Spleen (tissue), 11 donors: ENCODE results near the gene SLC37A3. TPM values are rescaled to one million over a fixed set of nuclear protein-coding genes. Genes with fewer than 3 reads are reported as not detected.

Experiments used
- DNase-seq: peaks from one replicate; pipeline ENCODE4 v3.0.0-alpha.2; 2020
- H3K27ac ChIP-seq, 8 donors: fragments of 200-600 bp; sonication (generic) in 7 of 8; 1 replicate in 4 of 8; 2 replicates in 4 of 8; pipeline versions ENCODE4 v1.5.0 to v1.8.0; 2016 to 2021; ENCODE audit warnings: inconsistent platforms in 4 of 8, mild to moderate bottlenecking in 4 of 8, moderate library complexity in 1 of 8
- H3K27me3 ChIP-seq, 7 donors: fragments of 200-600 bp; sonication (generic) in 6 of 7; replicated peaks in 1 of 7; 1 replicate in 4 of 7; 2 replicates in 3 of 7; pipeline versions ENCODE4 v1.5.0 to v1.8.0; 2016 to 2021; ENCODE audit warnings: inconsistent platforms in 3 of 7, mild to moderate bottlenecking in 1 of 7
- H3K36me3 ChIP-seq, 6 donors: fragments of 200-600 bp; sonication (generic) in 5 of 6; 1 replicate in 4 of 6; 2 replicates in 2 of 6; pipeline versions ENCODE4 v1.5.0 to v1.8.0; 2016 to 2021; ENCODE audit warnings: inconsistent platforms in 2 of 6
- H3K4me1 ChIP-seq, 6 donors: fragments of 200-600 bp; sonication (generic) in 5 of 6; 1 replicate in 3 of 6; 2 replicates in 3 of 6; pipeline versions ENCODE4 v1.5.0 to v1.8.0; 2016 to 2021; ENCODE audit warnings: inconsistent platforms in 3 of 6
- H3K4me3 ChIP-seq, 8 donors: fragments of 200-600 bp; sonication (generic) in 7 of 8; 1 replicate in 4 of 8; 2 replicates in 4 of 8; pipeline versions ENCODE4 v1.5.0 to v1.8.0; 2016 to 2021; ENCODE audit warnings: inconsistent platforms in 4 of 8, mild to moderate bottlenecking in 4 of 8, moderate library complexity in 2 of 8
- H3K9me3 ChIP-seq, 8 donors: fragments of 200-600 bp; sonication (generic) in 7 of 8; 1 replicate in 4 of 8; 2 replicates in 4 of 8; pipeline versions ENCODE4 v1.5.0 to v1.8.0; 2016 to 2021; ENCODE audit warnings: inconsistent platforms in 4 of 8
- CTCF ChIP-seq, 11 experiments: fragments of 200-600 bp in 7 of 11; fragments of 450-650 bp in 4 of 11; sonication (generic) in 4 of 11; IDR thresholded peaks in 8 of 11; conservative IDR thresholded peaks in 3 of 11; 1 replicate in 7 of 11; 2 replicates in 4 of 11; pipeline versions ENCODE4 v1.4.0 to v1.8.0; 2016 to 2021; ENCODE audit warnings: antibody characterized with exemption in 11 of 11, inconsistent platforms in 4 of 11, mild to moderate bottlenecking in 1 of 11
- POLR2A ChIP-seq, 3 donors: fragments of 450-650 bp; IDR thresholded peaks; one replicate each; pipeline ENCODE4 v1.5.1; 2017; ENCODE audit warnings: antibody characterized with exemption in 3 of 3, mild to moderate bottlenecking in 1 of 3
- POLR2AphosphoS5 ChIP-seq, 3 donors: sonication (generic); formaldehyde crosslinking; IDR thresholded peaks; one replicate each; pipeline ENCODE4 v1.5.1; 2017; ENCODE audit warnings: antibody characterized with exemption in 3 of 3
- WGBS, 5 donors: extraction: QIAGEN DNeasy Blood & Tissue Kit in 3 of 5; methylation state at CpG; one replicate each; pipeline versions ENCODE4 v1.1.5 to v1.1.7; 2013 to 2018; 5-methylcytosine and 5-hydroxymethylcytosine counted together
- intact Hi-C: fragments of 100-400 bp; cut with DNase I; formaldehyde crosslinking; loops from one replicate; pipeline ENCODE4 v1.15.0; 2023; ENCODE audit warnings: low total_unique reads
- polyA plus RNA-seq, 3 donors: library from polyadenylated mRNA; stranded (reverse); fragments of 200-250 nt; gene quantifications; one replicate each; pipeline ENCODE4 v1.2.1, GENCODE V29; 2013
- total RNA-seq, 7 donors: library from RNA; depleted of rRNA in 3 of 7; stranded (reverse); fragments of >200 nt in 3 of 7; fragmentation: NEBNext Ultra II Directional in 4 of 7; extraction: Animal tissue kit (Norgen Biotek cat#: 25700) in 4 of 7; gene quantifications; one replicate each; pipeline versions ENCODE4 v1.1.0 to v1.2.1, GENCODE V29; 2016 to 2021
- donor health status: healthy with polysubstance abuse.
- donor health status: DM: no; HTN: no; CAD: no; lungs with moderate emphysema.
- donor health status: DM: no; HTN: no; CAD: no.
- donor health status: Bipolar disorder and iron deficiency.
- donor health status: healthy.
- donor health status: DM: no; HTN: no; CAD: no.
- donor health status: DM: yes; HTN: yes; CAD: no.

SLC37A3 gene
- total and polyA plus RNA-seq, 10 donors: 8.0 to 71.9 (median 37.8) TPM

GRCh38 chr7:140360697-140361229 is 37.6 kb downstream of the SLC37A3 start:
- H3K27ac ChIP-seq: no peak overlapping the region
- DNase-seq: no peak
- 77 to 90% (median 82%) methylated on average over 6 of the region's 6 CpGs for WGBS, 5 donors
- H3K4me1 ChIP-seq: peaks cover 0 to 23% (median 13%) of the 10 kb centered on the region in 6 donors
- intact Hi-C loops: no loop called here
- H3K27me3 ChIP-seq: no peaks in the 10 kb centered on the region
- no peaks in the 10 kb centered on the region for H3K9me3 ChIP-seq
- peaks cover 0 to 59% (median 14%) of the 10 kb centered on the region in 6 donors for H3K36me3 ChIP-seq
- H3K4me3 ChIP-seq: no peak overlapping the region
- TF ChIP-seq POLR2AphosphoS5 (IDR thresholded peaks at IDR 0.05) (no peak), POLR2A (IDR thresholded peaks at IDR 0.05) (no peak), CTCF (IDR thresholded peaks at IDR 0.05 in 8 of 11, conservative IDR thresholded peaks at IDR 0.05 in 3 of 11) (no peak)

- H3K36me3 ChIP-seq: peaks cover 0 to 66% (median 29%) of the 10 kb centered on the region in 6 donors
- no peak for TF ChIP-seq CTCF (IDR thresholded peaks at IDR 0.05 in 8 of 11, conservative IDR thresholded peaks at IDR 0.05 in 3 of 11)
- TF ChIP-seq POLR2A (IDR thresholded peaks at IDR 0.05): no peak
- no peak for TF ChIP-seq POLR2AphosphoS5 (IDR thresholded peaks at IDR 0.05)
- peaks cover 0 to 23% (median 13%) of the 10 kb centered on the region in 6 donors for H3K4me1 ChIP-seq
- H3K27me3 ChIP-seq: no peaks in the 10 kb centered on the region
- 37 to 66% (median 53%) methylated on average over 10 of the region's 10 CpGs for WGBS, 5 donors
- H3K9me3 ChIP-seq: no peaks in the 10 kb centered on the region
- intact Hi-C loops: no loop called here
- H3K27ac ChIP-seq: peak overlapping the region in 4 of 8 donors; percentile 40 to 60 (median 52)
- peak; percentile 76 for DNase-seq
- peak overlapping the region in 5 of 8 donors; percentile 4 to 57 (median 21) for H3K4me3 ChIP-seq
These were observed 39.8 kb downstream of the SLC37A3 start for GRCh38 chr7:140358412-140359051.

GRCh38 chr7:140358024-140358411 is 40.3 kb downstream of the SLC37A3 start:
- intact Hi-C loops: no loop called here
- Histone ChIP-seq H3K4me1 (peaks cover 0 to 23% (median 13%) of the 10 kb centered on the region in 6 donors), H3K36me3 (peaks cover 0 to 71% (median 34%) of the 10 kb centered on the region in 6 donors), H3K9me3 (no peaks in the 10 kb centered on the region), H3K4me3 (no peak overlapping the region), H3K27ac (peak overlapping the region in 3 of 8 donors; percentile 40 to 60 (median 57)), H3K27me3 (no peaks in the 10 kb centered on the region)
- TF ChIP-seq POLR2AphosphoS5 (IDR thresholded peaks at IDR 0.05) (no peak), CTCF (IDR thresholded peaks at IDR 0.05 in 8 of 11, conservative IDR thresholded peaks at IDR 0.05 in 3 of 11) (no peak), POLR2A (IDR thresholded peaks at IDR 0.05) (no peak)
- DNase-seq: no peak
- 89 to 93% (median 92%) methylated on average over 3 of the region's 3 CpGs for whole genome bisulfite sequencing, 5 donors

- peak; percentile 11 for DNase-seq
- 80 to 94% (median 89%) methylated on average over 5 of the region's 5 CpGs for WGBS, 5 donors
- H3K27me3 ChIP-seq: no peaks in the 10 kb centered on the region
- intact Hi-C loops: no loop called here
- no peak overlapping the region for H3K27ac ChIP-seq
- no peaks in the 10 kb centered on the region for H3K9me3 ChIP-seq
- no peak overlapping the region for H3K4me3 ChIP-seq
- TF ChIP-seq POLR2AphosphoS5 (IDR thresholded peaks at IDR 0.05) (no peak), CTCF (IDR thresholded peaks at IDR 0.05 in 8 of 11, conservative IDR thresholded peaks at IDR 0.05 in 3 of 11) (no peak), POLR2A (IDR thresholded peaks at IDR 0.05) (no peak)
- H3K4me1 ChIP-seq: no peaks in the 10 kb centered on the region
- H3K36me3 ChIP-seq: peaks cover 0 to 100% (median 73%) of the 10 kb centered on the region in 6 donors
These were observed 48.3 kb downstream of the SLC37A3 start for GRCh38 chr7:140350056-140350455.
